ENCODE results near the gene DOLPP1.

GRCh38 chr9:129064499-129064908, 16.4 kb upstream of the DOLPP1 start:
- TF ChIP-seq GATA2 (IDR thresholded peaks at IDR 0.05; ENCODE audit: low read depth, low read length) (no peak), GATA3 (IDR thresholded peaks at IDR 0.05; ENCODE audit: low read depth, low read length) (no peak)
